K562 (cell line): ENCODE measurements around the gene RGS12. TPM values are rescaled to one million over a fixed set of nuclear protein-coding genes. Genes with fewer than 3 reads are reported as not detected.
A peak's percentile ranks its signal among the peaks of the same experiment; 100 is the strongest.

Source experiments
- BCOR ChIP-seq: fragments of 450-650 bp; IDR thresholded peaks from 2 replicates; pipeline ENCODE4 v1.6.1; 2016
- C11orf30 ChIP-seq: fragments of 450-650 bp; IDR thresholded peaks from 2 replicates; pipeline ENCODE4 v1.6.1; 2016; ENCODE audit warnings: low read depth, mild to moderate bottlenecking
- GATAD2A ChIP-seq: fragments of 450-650 bp; IDR thresholded peaks from 2 replicates; pipeline ENCODE4 v1.6.1; 2017
- KLF13 ChIP-seq: fragments of 450-650 bp; IDR thresholded peaks from 2 replicates; pipeline ENCODE4 v1.6.1; 2016; ENCODE audit warnings: missing genetic modification characterization, low read depth, mild to moderate bottlenecking, missing compliant biosample characterization, moderate library complexity, borderline replicate concordance
- MEF2D ChIP-seq: conservative IDR thresholded peaks from 2 replicates; pipeline ENCODE4 v1.6.1; 2016; ENCODE audit warnings: low read depth, missing genetic modification characterization, missing compliant biosample characterization
- NFE2L1 ChIP-seq: fragments of 450-650 bp; IDR thresholded peaks from 2 replicates; pipeline ENCODE4 v1.6.1; 2016; ENCODE audit warnings: missing genetic modification characterization, low read depth, mild to moderate bottlenecking, missing compliant biosample characterization, moderate library complexity, borderline replicate concordance
- NONO ChIP-seq, 2 experiments: fragments of 200-400 bp in 1 of 2; fragments of 450-650 bp in 1 of 2; formaldehyde crosslinking in 1 of 2; IDR thresholded peaks; 2 replicates each; pipeline ENCODE4 v1.6.1; 2017; ENCODE audit warnings: low read depth in 2 of 2, mild to moderate bottlenecking in 2 of 2, moderate library complexity in 2 of 2, low read length in 1 of 2
- PURB ChIP-seq: sonication (generic); formaldehyde crosslinking; IDR thresholded peaks from 2 replicates; pipeline ENCODE4 v1.9.0; 2021; ENCODE audit warnings: low read depth, mild to moderate bottlenecking, missing genetic modification reagents
- RBFOX2 ChIP-seq: fragments of 200-400 bp; formaldehyde crosslinking; IDR thresholded peaks from 2 replicates; pipeline ENCODE4 v1.6.1; 2017; ENCODE audit warnings: low read depth, mild to moderate bottlenecking, low read length, moderate library complexity
- SMAD2 ChIP-seq: fragments of 150-350 bp; IDR thresholded peaks from 2 replicates; pipeline ENCODE4 v1.6.1; 2014; ENCODE audit warnings: low read depth, mild to moderate bottlenecking, low read length
- SRF ChIP-seq, 2 experiments: fragments of 250-450, 450-650 bp in 1 of 2; sonication (Bioruptor Pico) in 1 of 2; sonication (generic) in 1 of 2; formaldehyde crosslinking; IDR thresholded peaks; 2 replicates each; pipeline versions ENCODE4 v1.5.0 to v1.5.1; 2020 to 2022; ENCODE audit warnings: mild to moderate bottlenecking in 1 of 2, missing genetic modification reagents in 1 of 2
- ZNF263 ChIP-seq: sonication (generic); formaldehyde crosslinking; IDR thresholded peaks from 2 replicates; pipeline ENCODE4 v1.8.0; 2022; ENCODE audit warnings: mild to moderate bottlenecking, missing genetic modification reagents, borderline replicate concordance
- ZNF408 ChIP-seq: fragments of 250-450 bp; sonication (Bioruptor Pico); IDR thresholded peaks from 2 replicates; pipeline ENCODE4 v1.4.0; 2020; ENCODE audit warnings: low read depth, mild to moderate bottlenecking, moderate library complexity
- ZNF589 ChIP-seq: fragments of 200-800 bp; sonication (Bioruptor generic); IDR thresholded peaks from 2 replicates; pipeline ENCODE4 v1.6.1; 2016; ENCODE audit warnings: low read depth, missing genetic modification characterization, missing compliant biosample characterization
- polyA plus RNA-seq, 8 experiments: library from polyadenylated mRNA; depleted of rRNA in 4 of 8; stranded (reverse) in 5 of 8; unstranded in 3 of 8; fragments of >200 nt; fragmentation: Nextera tagmentation in 2 of 8; fragmentation: Illumina TruSeq in 1 of 8; extraction: Ambion mirVana in 2 of 8; extraction: Trizol in 1 of 8; gene quantifications; 2 replicates each; pipeline versions ENCODE4 v1.2.1 to v1.2.3, GENCODE V29; 2011 to 2014; ENCODE audit warnings: inconsistent platforms in 1 of 8, missing spikeins in 1 of 8
- total RNA-seq, 7 experiments: library from RNA; depleted of rRNA in 6 of 7; stranded (reverse); fragments of >200 nt in 6 of 7; fragmentation: Illumina TruSeq in 2 of 7; extraction: Trizol in 2 of 7; gene quantifications; 2 replicates each; pipeline versions ENCODE4 v1.2.1 to v1.2.3, GENCODE V29; 2011 to 2021; ENCODE audit warnings: low replicate concordance in 1 of 7
- TF ChIP-seq, protein P1 (sequence below): fragments of 200-800 bp; sonication (Bioruptor generic); IDR thresholded peaks from 2 replicates; pipeline ENCODE4 v1.6.1; 2017; ENCODE audit warnings: missing genetic modification characterization, missing compliant biosample characterization
- TF ChIP-seq, protein P2 (sequence below): fragments of 450-650 bp; formaldehyde crosslinking; IDR thresholded peaks from 2 replicates; pipeline ENCODE4 v1.4.0; 2020; ENCODE audit warnings: mild to moderate bottlenecking, mixed read lengths
- TF ChIP-seq, protein P3 (sequence below): fragments of 250-450 bp; sonication (Bioruptor Pico); IDR thresholded peaks from 2 replicates; pipeline ENCODE4 v1.5.1; 2021; ENCODE audit warnings: mild to moderate bottlenecking
- TF ChIP-seq, protein P4 (sequence below): sonication (generic); formaldehyde crosslinking; IDR thresholded peaks from 2 replicates; pipeline ENCODE4 v1.8.1; 2023; ENCODE audit warnings: missing genetic modification reagents, mild to moderate bottlenecking, borderline replicate concordance

RGS12 gene
- total and polyA plus RNA-seq, 9 of the 15 experiments (the other 6 are each of a cell fraction or from before 2014, with no cell fraction given) = 0.30 to 8.8 (median 5.5) TPM

DNA sequence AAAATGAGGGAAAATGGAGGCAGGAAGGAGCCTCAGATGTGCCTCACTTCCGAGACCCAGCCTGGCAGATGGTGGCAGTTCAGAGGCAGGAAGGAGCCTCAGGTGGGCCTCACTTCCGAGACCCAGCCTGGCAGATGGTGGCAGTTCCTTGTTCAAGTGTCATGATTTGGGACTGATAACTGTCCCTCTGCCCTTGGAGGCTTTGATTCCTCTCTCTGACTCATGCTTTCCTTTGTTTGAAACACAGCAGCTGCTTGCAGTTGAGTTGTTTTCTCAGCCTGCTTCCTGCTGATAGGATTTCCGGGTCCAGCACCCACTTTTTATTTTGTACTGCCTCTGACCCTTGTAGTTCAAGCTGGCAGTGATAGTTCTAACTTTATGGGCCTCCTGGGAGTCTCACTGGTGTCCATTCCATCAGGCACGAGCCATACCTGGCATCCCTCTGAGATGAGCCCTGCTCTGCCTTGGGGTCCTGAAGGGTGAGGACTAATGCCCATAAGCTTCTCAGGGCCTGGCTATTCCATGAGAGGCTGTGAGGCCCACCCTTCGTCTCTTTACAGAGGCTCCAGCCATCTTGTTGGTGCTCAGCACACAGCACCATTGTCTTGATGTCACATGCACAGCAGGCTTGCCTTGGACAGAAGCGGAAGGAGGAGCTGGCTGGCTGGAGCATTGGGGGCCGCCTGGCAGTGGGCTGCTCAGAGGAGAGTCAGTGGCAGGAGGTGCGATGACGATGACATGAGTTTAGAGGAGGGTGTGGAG lies 13.0 kb downstream of the RGS12 start (continued):
- TF ChIP-seq, protein P1, sequence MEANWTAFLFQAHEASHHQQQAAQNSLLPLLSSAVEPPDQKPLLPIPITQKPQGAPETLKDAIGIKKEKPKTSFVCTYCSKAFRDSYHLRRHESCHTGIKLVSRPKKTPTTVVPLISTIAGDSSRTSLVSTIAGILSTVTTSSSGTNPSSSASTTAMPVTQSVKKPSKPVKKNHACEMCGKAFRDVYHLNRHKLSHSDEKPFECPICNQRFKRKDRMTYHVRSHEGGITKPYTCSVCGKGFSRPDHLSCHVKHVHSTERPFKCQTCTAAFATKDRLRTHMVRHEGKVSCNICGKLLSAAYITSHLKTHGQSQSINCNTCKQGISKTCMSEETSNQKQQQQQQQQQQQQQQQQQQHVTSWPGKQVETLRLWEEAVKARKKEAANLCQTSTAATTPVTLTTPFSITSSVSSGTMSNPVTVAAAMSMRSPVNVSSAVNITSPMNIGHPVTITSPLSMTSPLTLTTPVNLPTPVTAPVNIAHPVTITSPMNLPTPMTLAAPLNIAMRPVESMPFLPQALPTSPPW (CRISPR knock-in tag) = peak; percentile 38; the same call in 1 of the 2 replicates
- TF ChIP-seq SRF (CRISPR knock-in tag; IDR thresholded peaks at IDR 0.05) = no peak
- TF ChIP-seq, protein P2, sequence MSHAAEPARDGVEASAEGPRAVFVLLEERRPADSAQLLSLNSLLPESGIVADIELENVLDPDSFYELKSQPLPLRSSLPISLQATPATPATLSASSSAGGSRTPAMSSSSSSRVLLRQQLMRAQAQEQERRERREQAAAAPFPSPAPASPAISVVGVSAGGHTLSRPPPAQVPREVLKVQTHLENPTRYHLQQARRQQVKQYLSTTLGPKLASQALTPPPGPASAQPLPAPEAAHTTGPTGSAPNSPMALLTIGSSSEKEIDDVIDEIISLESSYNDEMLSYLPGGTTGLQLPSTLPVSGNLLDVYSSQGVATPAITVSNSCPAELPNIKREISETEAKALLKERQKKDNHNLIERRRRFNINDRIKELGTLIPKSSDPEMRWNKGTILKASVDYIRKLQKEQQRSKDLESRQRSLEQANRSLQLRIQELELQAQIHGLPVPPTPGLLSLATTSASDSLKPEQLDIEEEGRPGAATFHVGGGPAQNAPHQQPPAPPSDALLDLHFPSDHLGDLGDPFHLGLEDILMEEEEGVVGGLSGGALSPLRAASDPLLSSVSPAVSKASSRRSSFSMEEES = no peak
- TF ChIP-seq NFE2L1 (tag) = no peak
- no peak for TF ChIP-seq BCOR
- no peak for TF ChIP-seq ZNF263
- TF ChIP-seq ZNF589 (CRISPR knock-in tag) = 0 out of 2 replicates have a peak, but pooled peaks have one; percentile 48
- TF ChIP-seq KLF13 (tag) = no peak
- TF ChIP-seq, protein P3, sequence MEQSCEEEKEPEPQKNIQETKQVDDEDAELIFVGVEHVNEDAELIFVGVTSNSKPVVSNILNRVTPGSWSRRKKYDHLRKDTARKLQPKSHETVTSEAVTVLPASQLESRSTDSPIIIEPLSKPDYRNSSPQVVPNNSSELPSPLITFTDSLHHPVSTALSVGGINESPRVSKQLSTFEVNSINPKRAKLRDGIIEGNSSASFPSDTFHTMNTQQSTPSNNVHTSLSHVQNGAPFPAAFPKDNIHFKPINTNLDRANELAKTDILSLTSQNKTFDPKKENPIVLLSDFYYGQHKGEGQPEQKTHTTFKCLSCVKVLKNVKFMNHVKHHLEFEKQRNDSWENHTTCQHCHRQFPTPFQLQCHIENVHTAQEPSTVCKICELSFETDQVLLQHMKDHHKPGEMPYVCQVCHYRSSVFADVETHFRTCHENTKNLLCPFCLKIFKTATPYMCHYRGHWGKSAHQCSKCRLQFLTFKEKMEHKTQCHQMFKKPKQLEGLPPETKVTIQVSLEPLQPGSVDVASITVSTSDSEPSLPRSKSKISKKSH (CRISPR knock-in tag) = no peak
- no peak for TF ChIP-seq C11orf30
- no peak for TF ChIP-seq MEF2D (tag)
- no peak for TF ChIP-seq SMAD2
- no peak for TF ChIP-seq ZNF408 (CRISPR knock-in tag)
- TF ChIP-seq RBFOX2 = no peak
- TF ChIP-seq GATAD2A = no peak
- TF ChIP-seq NONO (IDR thresholded peaks at IDR 0.05; ENCODE audit: low read depth in 2 of 2, low read length in 1 of 2) = no peak
- TF ChIP-seq, protein P4, sequence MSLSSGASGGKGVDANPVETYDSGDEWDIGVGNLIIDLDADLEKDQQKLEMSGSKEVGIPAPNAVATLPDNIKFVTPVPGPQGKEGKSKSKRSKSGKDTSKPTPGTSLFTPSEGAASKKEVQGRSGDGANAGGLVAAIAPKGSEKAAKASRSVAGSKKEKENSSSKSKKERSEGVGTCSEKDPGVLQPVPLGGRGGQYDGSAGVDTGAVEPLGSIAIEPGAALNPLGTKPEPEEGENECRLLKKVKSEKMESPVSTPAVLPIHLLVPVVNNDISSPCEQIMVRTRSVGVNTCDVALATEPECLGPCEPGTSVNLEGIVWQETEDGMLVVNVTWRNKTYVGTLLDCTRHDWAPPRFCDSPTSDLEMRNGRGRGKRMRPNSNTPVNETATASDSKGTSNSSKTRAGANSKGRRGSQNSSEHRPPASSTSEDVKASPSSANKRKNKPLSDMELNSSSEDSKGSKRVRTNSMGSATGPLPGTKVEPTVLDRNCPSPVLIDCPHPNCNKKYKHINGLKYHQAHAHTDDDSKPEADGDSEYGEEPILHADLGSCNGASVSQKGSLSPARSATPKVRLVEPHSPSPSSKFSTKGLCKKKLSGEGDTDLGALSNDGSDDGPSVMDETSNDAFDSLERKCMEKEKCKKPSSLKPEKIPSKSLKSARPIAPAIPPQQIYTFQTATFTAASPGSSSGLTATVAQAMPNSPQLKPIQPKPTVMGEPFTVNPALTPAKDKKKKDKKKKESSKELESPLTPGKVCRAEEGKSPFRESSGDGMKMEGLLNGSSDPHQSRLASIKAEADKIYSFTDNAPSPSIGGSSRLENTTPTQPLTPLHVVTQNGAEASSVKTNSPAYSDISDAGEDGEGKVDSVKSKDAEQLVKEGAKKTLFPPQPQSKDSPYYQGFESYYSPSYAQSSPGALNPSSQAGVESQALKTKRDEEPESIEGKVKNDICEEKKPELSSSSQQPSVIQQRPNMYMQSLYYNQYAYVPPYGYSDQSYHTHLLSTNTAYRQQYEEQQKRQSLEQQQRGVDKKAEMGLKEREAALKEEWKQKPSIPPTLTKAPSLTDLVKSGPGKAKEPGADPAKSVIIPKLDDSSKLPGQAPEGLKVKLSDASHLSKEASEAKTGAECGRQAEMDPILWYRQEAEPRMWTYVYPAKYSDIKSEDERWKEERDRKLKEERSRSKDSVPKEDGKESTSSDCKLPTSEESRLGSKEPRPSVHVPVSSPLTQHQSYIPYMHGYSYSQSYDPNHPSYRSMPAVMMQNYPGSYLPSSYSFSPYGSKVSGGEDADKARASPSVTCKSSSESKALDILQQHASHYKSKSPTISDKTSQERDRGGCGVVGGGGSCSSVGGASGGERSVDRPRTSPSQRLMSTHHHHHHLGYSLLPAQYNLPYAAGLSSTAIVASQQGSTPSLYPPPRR = no peak
- no peak for TF ChIP-seq PURB
